DMS53 treated with DMSO at 0.1 percent for 48 hours (cell line): ENCODE data around the gene GHRL.

Experiments
- DNase-seq: peaks from one replicate; lab custom pipeline; 2025; ENCODE audit not compliant: unreplicated experiment; lab: John Stamatoyannopoulos, UW

The GHRL gene

DNA sequence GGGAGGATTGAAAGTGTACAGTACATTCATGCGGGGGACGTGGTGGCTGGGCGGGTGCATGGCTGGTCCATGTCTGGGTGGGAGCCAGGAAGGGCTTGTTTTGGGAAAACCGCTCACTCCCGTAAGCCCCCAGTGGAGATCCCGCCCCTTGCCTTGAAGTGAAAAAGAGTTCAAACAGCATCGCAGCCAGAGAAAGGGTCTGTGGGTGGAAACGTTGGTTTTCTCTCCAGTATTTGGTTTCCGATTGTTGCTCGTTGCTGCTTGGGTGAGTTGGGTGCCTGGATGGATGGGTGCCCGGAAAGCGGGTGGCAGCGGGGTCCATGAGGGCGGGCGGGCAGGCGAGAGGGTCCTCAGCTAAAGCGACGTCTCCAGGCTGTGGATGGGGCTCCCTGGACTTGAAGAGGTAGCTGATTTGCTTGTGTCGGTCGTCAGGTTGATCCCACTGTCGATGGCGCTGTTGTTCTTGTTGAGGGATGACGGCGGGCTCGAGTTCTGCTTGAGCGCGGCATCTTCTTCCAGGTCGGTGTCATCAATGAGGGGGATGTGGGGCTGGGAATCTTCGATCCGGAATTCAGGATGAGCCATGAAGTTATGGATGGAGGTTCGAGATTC, 35.8 kb upstream of the GHRL start:
- no peak for DNase-seq

DNA sequence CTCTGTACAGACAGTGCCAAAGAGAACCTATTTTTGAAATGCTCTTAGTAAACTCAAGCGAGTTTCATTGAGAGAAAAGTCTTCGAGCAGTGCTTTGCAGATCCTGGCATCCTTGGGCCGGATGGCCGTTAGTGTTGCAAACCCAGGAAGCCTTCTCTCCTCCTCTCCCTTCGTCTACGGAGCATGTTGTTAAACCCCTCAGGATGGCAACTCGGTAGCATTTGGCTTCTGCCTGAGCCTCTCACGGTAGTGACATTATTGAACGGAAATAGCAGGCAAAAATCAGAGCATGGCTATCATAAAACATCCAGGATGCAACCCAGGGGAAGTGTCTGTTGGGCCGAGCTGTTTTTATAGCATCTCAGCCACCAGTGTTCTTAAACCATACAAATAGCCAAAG, 34.8 kb upstream of the GHRL start:
- no peak for DNase-seq

DNA sequence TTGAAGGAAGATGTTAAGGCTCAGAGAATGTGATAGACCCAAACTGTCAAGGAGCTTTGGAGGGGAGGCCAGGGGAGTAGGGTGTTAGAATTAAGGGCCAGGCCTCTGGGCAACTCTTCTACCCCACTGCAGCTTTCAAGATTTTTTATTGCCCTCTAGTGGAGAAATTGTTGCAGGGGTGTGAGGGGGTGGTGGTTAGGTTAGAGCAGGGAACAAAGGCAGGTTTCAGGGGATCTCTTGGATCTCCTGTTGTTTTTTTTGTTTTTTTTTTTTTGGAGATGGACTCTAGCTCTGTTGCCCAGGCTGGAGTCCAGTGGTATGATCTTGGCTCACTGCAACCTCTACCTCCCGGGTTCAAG, 29.6 kb upstream of the GHRL start:
- DNase-seq: no peak

DNA sequence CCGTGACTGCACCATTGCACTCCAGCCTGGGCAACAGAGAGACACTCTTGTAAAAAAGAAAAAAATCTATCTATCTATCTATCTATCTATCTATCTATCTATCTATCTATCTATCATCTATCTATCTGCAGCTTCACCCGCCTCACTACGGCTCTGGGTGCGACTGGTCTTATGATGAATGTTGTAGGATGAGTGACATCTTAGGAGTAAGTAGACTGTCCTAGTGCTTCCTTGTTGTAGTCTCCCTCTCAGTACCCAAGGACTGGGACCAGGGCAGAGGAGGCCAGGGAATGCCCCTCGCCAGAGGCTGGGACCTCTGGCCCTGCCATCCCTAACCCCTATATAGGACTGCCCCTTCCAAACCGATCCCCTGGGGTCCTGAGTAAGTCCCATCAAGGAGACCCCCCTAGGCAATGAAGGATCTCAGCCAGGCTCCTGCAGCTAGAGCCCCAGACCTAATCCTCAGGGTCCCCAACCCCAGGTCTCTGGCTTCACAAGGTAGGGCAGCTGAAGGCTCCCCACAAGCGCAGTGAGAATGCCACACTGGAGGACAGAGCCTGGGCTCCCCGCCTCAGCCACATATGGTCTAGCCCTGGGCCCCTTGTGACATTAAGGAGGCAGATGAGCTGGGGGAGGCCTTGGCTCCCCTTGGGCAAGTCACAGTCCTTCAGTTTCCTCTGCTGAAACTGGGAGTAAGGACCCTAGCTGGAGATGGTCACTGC, 29.0 kb upstream of the GHRL start:
- no peak for DNase-seq

DNA sequence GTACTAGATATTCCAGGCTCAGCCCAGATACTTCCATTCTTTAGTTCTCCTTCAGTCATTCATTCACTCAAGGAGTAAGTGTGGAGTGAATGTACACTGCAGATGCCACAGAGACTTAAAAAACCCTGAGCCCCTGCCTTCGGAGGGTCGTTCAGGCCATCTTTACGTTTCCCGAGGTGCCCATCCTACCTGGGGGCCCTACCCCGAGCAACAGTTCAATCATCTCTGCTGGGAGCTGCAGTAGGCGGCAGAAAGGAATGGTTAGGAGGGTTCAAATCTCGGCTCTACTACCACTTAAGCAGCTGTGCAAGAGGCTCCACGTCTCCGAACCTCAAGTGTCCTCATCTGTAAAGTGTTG, 27.6 kb upstream of the GHRL start:
- DNase-seq: no peak

DNA sequence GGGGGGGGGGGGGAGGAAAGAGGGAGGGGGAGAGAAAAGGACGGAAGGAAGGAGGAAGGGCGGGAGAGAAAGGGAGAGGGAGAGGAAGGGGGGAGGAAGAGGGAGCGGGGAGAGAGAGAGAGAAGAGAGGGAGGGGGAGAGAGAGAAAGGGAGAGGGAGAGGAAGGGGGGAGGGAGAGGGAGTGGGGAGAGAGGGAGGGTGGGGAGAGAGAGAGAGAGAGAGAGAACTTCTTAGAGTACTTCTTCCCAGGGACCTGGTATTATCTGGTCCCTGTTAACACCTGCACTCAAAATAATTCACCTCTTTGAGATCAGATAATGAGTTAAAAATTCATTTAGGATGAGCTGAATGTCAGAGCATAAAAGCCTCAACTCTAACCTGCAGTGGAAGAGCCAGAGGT, 27.1 kb upstream of the GHRL start:
- DNase-seq: no peak

DNA sequence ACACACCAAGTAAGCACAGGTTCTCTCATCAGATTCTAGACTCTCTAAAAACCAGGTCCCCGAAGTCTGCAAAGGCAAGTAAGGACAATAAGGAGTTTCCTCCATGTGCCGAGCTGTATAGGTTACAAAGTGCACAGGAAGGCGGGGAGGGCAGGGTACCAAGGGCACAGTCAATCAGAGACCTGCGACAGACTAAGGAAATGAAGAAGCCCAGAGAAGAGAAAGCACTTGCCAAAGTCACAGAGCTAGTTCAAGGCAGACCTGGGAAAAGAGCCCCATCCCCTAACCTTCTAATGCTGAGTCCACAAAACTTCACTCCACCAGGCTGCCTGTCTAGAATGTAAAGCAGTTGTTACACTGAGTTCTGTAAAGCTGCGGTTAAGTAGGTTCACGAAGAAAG, 26.5 kb upstream of the GHRL start:
- DNase-seq: no peak

DNA sequence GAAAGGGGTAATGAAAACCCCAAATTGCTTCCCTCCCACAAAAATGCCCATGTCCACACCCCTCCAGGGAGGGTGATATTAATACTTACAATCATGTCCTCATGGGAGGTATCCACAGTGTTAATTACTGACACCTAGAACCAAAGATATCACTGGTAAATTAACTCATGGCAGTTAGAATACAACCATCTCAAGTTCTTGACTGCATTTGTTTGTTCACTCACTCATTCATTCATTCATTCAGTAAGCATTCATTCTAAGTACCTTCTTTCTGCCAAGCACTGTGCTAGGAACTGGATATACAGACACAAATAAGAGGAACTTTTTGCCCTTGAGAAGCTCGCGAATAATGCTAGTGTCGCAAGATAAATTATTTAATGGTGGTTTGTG, 25.2 kb upstream of the GHRL start:
- no peak for DNase-seq

DNA sequence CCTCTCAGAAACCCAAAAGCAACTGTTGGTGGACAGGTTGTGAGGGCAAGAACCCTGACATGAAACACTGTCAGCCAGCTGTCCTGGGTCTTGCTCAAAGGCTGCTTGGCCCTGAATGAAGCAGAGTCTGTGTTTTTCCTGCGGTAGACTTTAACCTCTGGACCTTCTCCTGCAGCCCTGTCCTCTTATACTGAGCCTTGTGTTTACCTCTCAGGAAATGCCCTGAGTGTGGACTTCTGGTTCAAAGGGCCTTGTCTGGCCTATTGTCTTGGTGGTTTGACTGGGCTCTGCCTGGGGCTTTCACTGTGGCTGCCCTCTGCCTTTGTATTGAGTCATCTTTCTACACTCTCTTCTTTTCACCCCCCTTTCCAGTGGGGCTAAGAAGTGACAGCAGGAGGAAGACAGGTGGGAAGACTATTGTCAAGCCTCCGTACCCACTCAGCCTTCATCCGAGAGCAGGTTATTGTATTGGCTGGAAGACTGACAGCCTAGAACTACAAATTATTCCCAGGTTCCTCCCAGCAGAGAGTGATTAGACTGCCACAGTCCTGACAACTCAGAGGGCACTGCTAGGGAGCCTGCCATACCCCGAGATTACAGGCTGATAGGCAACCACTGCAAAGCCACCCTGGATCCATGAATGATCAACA, 24.7 kb upstream of the GHRL start:
- no peak for DNase-seq

DNA sequence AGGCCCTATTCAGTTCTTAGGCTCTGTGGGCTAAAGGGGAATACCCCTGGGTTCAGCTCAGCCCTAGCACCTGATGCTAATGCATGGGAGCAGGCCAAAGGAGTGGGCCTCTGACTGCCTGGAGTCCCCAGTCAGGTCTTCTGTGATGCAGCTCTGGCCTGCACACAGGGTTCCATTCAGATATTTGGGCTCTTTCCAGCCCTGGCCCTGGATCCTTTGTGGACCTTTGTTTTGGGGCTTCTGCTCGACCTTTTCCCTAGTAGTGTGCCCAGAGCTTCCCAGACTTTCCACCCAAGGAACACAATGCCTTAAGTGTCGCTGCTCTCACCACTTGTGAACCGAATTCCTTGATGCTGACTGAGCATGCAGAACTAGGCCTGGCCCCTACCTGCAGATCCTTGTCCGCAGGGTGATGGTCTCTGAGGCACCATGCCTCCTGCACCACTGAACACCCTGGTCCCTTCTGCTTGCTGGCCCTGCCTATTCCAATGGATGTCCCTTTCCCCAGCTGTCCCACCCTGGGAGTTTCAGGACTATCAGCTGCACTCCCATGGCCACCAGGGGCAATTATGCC, 23.1 kb upstream of the GHRL start:
- DNase-seq: no peak

DNA sequence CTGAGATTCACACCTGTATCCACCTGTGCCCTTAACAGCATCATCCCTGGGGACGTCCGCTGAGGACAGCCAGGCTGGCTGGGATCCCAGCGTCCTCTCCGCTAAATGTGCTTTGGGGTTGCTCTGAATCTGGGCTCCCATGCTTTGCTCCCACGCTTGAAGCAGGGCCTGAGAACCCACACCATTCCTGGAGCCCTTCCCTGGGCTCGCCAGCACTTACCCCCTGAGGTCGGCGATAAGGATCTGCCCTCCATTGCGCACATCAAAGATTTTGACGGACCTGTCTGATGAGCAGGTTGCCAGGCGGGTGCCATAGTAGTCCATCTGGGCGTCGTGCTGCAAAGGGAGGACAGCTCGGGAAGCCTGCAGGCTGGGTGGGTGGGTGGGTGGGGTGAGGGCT, 22.4 kb upstream of the GHRL start:
- no peak for DNase-seq

DNA sequence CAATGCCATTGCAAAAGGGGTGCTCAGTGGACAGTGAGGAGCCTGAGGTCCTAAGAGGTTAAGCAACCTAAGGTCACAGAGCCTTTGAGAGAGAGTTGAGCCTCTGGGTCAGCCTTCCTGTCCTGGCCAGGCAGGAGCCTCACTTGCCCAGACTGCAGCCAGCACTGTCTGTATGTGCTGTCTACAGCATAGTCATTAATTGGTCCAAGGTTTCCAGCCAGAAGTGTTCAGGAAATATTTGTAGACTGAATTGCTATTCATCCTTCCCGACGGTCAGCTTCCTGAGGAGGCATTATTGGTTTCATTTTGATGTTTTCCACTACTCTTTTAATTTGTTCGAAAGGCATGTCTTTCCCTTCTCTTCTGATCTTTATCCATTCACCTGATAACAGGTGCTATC, 20.1 kb upstream of the GHRL start:
- DNase-seq: no peak

DNA sequence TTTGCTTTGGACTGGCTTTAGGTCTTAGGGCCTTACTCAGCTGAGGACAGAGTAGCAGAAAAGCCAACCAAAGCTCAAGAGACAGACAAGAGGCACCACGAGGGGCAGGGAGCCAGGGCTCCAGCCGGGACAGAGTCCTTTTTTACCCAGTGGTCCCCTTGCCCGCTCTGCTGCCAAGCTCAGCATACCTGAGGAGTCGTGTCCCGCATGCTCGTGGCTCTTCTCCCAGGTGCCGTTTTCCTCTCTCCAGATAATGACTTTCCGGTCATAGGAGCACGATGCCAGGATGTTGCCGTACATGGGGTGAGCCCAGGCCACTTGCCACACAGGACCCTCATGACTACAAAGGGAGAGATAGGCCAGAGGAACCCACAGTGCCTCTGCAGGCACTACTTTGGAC, 19.6 kb upstream of the GHRL start:
- DNase-seq: no peak

DNA sequence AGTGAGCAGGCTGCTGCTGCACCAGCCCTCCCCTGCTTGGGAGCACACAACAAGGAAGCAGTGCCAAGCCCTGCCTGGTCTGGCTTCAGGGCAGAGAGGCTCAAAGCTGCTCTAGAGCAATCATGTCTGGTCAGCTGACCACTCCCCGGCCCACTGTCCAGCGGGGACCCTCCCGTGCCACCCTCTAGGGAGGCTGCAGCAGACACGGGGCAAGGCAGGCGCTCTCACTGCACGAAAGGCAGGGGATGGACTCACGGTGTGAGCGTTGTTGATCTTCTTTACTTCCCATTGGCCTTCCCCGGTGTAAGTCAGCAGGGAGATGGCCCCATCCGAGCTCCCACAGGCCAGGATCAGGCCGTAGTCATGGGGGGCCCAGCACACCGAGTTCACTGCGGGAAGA, 19.0 kb upstream of the GHRL start:
- DNase-seq: no peak

DNA sequence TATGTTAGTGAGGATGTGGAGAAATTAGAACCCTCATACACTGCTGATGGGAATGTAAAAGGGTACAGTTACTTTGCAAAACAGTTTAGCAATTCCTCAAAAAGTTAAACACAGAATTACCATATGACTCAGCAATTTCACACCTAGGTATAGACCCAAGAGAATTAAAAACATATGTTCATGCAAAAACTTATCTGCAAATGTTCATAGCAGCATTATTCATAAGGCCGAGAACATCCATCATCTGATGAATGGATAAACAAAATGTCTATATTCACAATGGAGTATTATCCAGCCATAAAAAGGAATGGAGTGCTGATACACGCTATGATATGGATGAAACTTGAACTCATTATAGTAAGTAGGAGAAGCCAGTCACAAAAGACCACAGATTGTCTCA, 17.8 kb upstream of the GHRL start:
- no peak for DNase-seq

DNA sequence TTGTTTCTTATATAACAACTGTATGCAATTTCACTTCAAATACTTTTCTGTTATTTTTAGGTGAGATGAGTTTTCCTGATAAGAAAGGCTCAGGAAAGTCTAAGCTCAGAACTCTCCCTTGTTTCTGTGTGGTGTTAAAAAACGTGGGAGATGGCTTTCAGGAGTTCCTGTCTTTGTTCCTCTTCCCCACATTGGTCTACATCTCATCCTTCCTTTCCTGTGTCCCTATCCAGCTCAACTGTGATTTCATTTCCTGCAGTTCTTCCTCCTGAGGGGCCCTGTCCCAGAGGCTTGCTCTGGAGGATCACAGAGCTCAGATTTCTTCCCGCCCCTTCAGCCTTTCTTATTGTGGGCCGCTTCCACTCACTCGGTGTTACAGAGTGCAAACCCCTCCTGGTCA, 17.0 kb upstream of the GHRL start:
- DNase-seq: no peak

DNA sequence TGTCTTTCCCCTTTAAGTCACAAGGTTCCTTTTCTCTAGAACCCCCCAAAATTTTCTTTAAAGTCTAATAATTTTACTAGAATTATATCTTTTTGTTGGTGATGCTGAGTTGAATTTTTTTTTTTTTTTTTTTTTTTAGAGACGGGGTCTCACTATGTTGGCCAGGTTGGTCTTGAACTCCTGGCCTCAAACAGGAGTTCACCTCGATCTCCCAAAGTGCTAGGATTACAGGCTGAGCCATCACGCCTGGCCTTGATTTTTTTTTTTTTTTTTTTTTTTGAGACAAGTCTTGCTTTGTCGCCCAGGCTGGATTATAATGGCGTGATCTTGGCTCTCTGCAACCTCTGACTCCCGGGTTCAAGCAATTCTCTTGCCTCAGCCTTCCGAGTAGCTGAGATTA, 15.9 kb upstream of the GHRL start:
- no peak for DNase-seq

DNA sequence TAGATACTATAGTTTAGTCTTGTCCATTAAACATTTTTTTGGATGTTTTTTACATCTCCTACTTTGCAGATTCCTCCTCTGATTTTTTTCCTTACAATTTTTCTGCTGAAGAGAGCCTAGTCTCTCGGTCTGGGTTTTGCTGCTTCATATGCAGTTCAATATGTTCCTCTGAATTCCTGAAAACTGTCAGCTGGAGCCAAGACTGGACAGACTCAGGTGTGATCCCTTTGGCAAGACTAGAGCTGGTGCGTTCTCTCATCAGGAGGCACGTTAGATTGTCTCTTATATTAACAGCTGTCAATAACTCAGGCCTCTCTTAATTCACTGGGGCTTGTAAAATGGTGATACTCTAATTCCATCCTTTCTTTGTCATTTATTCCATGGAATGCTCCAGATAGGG, 13.4 kb upstream of the GHRL start:
- no peak for DNase-seq

DNA sequence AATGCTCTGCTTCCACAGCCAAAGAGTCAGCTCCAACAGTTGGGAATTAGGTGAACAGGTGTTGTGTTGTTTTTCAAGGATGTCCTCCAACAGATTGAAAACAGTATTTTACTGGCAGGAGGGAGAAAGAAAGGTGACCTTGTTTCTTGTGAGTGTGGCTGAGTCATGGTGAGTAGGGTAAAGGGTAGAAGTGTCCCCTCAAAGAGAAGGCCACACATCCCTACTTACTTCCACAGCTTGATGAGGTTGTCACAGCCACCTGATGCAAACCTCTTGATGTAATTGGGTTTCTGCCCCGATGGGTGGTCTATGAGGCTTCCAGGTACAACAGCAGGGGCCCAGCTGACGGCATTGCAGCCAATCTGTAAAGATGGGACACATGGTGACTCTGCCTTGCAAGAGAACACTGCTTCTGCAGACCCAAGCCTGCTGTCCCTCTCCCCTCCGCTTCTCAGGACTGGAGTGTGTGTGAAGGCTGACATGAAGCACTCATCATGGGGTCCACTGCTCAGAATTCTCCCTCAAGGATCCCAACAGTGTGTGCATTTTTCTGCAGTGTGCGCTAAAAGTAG, 12.7 kb upstream of the GHRL start:
- DNase-seq: no peak

DNA sequence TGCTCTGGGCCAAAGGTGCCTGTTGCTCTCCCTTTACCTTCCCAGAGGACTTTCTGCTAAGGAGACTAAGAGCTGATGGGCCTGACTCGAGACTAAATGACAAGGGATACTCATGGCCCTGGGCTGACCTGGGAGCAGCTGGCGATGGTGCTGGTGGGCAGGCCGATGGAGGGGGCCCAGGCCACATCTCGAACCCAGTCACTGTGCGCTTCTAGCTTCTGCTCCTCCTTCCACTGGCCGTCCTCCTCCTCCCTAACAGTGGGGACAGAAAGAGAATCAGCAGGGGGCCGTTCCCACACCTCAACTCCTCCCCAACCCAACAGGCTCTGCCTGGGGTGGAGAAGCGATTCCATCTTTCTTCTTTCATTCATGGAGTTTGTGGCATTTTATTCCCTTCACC, 12.2 kb upstream of the GHRL start:
- no peak for DNase-seq

DNA sequence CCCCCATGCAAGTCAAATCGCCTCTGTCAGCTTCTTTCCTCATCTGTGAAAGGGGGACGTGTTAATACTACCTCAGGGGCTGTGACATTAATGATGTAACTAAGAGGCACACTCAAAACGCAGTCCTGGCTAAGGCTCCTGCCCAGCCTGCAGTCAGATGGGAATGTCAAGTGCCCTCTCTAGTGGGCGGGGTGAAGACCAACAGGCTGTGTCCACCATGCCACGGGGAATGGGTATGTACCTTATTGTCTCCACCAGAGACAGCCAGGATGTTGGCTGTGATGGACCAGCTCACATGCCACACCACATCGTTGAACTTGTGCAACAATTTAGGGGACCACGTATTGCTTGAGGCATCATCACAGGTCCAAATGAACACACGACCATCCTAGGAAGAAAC, 11.0 kb upstream of the GHRL start:
- DNase-seq: no peak

DNA sequence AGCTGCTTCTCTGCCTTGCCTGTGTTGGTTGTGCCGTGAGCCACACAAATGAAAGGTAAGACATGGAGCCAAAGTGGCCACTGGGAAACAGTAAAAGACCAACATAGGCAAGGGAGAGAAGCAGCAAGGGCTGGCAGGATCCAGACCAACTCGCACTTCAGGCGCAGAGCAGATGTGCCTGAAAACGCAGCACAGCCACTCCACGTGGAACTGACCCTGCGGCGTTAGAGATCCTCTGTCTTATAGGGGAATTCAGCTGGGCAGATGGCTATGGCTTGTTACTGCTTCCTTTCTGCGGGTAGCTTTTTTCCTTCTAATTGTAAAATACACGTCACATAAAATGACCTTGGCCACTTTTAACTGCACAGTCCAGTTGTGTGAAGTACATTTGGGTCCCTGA, 10.4 kb upstream of the GHRL start:
- DNase-seq: no peak
